GM20431 (cell line): Measurements from ENCODE around the gene PRB3.

ENCODE experiments used
- in situ Hi-C: fragments of 300-500 bp; cut with MseI, MboI; formaldehyde crosslinking; loops from one replicate; pipeline ENCODE4 v1.15.0; 2020; ENCODE audit warnings: low sequenced_read_pairs; ENCODE audit not compliant: unreplicated experiment

The PRB3 gene

DNA sequence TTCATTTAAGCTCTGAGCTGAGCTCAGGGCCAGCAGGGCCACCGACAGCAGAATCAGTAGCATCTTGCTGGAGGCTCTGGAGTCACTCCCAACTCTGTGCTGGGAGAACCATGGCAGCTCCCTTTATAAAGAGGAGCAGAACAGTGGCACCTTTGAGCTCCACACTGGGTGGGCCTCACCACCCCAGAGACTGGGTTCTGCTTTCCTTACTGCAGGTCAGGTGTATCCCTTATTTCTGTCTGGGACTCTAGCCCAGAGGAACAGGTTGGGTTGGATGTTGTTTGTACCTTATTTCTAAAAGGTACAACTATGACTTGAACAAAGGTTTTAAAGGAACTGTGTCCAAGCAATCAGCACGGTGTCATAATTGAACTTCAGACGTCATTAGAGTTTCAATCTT is at the start of gene PRB3:
Gene PRB3, minus strand, starts transcription at position 101 of the 400 bp plus-strand sequence. Its CDS starts 38 bp downstream, at position 63.
- in situ Hi-C loops: no loop called here

DNA sequence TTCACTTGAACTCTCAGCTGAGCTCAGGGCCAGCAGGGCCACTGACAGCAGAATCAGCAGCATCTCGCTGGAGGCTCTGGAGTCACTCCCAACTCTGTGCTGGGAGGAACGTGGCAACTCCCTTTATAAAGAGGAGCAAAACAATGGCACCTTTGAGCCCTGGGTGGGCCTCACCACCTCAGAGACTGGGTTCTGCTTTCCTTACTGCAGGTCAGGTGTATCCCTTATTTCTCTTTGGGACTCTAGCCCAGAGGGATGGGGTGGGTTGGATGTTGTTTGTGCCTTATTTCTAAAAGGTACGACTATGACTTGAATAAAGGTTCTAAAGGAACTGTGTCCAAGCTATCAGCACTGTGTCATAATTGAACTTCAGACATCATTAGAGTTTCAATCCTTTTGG is 40.8 kb upstream of the PRB3 start, which contains the start of gene PRB4:
Gene PRB4, minus strand, starts transcription at position 101 of the 400 bp plus-strand sequence. Its CDS starts 38 bp downstream, at position 63.
- in situ Hi-C loops: no loop called here

DNA sequence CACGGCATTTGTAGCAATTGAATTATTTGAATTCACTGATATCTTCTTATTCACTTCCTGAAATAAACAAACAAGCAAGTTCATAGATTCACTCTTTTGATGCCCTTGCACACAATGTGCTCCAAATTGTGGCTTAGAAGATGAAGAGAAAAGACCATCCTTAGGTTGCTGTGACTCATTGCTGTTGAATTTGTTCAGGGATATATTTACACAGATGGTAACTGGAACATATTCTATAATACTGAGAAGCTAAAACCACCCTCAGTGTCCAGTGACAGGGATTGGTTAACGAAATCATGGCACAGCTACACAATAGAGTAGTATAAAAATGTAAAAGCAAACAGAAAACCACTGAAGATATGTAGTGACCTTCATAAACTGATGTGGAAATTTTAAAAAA is 37.6 kb upstream of the PRB3 start:
- in situ Hi-C loops: no loop called here

DNA sequence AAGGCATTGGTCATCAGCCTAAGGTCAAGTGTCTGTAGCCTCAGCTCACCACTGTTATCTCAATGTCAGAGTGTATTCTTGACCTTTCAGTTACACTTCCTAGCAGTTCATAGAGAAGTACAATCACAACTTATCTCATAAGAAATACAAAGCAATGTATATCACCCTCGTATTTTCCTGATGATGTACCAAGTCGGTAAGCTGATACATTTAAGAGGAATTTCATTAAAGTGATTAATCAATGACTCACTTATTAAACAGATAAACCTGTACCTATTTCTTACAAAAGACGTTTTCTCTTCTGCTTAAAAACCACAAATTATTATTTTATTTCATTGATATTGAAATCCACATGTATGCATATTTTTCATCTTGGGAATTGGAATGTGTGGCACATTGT is 3.9 kb upstream of the PRB3 start:
- in situ Hi-C loops: no loop called here

DNA sequence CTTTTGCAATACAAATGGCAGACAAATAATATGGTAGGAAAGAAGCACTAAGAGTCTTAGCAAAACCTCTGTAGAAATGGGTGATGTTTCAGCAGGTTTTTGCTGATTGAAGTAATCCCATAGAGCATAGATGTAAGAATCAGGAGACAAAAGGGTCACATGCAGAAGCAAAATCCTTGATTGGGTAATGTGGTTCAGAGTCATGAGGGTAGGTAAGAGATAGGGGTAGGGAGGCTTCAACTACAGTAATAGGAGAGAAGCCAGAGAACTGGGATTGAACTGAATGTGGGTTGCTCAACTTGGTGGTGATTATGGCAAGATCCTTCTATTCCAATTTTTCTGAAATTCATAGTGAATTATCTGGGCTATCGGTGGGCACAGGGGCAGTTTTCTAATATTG is 5.0 kb downstream of the PRB3 start:
- in situ Hi-C loops: no loop called here

DNA sequence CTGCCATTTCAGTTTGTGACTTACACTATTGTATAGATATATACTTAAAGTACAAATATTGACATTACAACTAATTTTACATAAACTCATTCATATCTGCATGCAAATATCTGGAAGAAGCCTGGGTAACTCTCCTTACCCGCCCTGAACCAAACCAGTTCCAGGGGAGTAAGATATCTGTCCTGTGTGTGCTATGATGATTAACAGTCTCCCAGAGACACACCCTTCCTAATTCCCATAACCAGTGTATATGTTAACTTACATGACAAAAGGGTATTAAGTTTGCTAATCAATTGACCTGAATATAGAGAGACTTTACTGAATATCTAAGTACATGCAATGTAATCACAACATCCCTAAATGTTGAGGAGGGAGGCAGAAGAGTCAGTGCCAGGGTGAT is 23.0 kb downstream of the PRB3 start:
- in situ Hi-C loops: no loop called here

DNA sequence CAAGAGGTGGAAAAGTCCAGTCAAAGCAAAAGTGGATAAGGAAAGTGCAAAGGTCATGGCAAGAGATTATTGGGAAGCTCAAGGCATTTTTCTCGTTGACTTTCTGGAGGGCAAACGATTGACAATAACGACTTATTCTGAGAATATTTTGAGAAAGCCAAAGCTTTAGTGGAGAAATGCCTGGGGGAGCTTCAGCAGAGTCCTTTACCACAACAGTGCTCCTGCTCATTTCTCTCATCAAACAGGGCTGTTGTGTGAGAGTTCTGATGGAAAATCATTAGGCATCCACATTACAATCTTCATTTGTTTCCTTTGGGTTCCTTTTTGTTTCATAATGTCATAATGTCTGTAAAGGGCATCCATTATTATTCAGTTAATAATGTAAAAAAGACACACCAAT is 26.9 kb downstream of the PRB3 start:
- in situ Hi-C loops: no loop called here

DNA sequence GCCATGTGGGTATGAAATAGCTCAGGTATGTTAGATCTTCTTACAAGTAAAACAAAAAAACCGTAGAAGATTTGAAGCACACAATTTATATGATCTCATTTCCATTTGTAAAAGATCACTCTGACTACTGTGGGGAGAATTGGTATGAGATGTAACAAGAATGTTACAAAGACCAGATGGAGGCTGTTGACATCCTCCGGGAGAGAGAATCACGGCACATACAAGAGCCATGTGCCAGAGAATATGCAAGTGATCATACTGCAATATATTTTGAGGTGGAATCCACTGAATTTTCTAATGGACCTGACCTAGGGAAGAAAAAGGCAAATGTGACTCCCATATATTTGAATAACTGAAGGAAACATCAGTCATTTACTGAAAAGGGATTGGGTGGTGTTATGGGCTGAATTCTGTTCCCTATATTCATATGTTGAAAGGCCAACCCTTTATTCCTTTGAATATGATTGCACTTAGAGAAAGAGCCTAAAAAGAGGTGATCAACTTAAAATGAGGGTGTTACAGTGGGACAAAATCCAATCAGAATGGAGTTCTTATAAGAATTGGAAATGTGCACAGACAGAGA is 29.1 kb downstream of the PRB3 start:
- in situ Hi-C loops: no loop called here

DNA sequence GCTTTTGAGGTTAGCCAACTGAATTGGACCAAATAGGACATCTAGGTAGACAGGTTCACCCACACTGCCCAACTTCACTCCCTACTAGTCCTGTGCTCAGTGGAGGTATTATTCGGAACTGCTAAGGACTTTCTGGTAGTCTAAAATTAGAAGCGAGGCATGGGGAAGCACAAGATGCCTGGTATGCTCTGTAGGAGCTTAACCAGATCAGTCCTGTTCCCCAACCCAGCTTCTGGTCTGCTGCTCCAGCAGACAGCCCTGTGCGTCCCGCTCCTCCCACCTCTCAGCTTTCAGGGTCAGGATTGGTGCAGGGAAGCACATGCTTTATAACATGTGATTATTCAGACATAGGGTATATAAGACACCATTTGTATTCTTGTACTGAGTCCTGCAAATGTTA is 31.2 kb downstream of the PRB3 start:
- in situ Hi-C loops: no loop called here

DNA sequence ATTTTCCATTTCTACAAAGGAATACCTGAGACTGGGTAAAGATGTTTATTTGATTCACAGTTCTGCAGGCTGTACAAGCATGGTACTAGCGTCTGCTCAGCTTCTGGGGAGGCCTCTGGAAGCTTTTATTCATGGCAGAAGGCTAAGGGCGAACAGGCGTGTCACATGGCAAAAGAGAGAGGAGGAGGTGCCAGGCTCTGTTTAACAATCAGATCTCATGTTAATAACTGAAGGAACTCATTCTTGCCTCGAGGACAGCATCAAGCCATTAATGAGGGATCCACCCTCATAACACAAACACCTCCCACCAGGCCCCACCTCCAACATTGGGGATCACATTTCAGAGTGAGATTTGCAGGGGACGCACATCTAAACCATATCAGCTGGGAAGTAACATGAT is 36.0 kb downstream of the PRB3 start:
- in situ Hi-C loops: no loop called here

DNA sequence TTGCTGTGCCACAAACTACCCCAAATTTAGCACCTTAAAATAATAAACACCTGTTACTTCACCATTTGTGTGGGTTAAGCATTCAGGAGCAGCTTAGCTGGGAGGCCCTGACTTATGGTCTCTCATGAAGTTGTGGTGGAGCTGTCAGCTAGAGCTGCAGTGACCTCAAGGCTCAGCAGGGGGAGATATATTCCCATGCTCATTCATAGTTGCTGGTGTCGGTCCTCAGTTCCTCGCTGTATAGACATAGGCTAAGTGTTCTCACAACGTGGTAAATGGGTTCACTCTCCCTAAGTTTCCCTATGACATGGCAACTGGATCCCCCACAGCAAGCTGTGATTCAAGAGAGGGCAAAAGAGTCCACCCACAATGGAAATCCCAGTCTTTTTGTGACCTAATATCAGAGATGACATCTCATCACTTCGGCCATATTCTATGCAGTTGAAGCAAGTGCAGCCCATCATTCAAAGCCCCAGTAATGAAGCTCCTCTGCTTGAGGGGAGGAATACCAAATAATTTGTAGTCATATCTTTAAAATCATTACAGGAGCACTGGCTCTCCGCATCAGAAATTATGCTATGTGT is 41.1 kb downstream of the PRB3 start:
- in situ Hi-C loops: loop anchor here (10.0 kb wide), 1 partner anchor 256 kb away; no protein-coding TSS in a partner anchor

DNA sequence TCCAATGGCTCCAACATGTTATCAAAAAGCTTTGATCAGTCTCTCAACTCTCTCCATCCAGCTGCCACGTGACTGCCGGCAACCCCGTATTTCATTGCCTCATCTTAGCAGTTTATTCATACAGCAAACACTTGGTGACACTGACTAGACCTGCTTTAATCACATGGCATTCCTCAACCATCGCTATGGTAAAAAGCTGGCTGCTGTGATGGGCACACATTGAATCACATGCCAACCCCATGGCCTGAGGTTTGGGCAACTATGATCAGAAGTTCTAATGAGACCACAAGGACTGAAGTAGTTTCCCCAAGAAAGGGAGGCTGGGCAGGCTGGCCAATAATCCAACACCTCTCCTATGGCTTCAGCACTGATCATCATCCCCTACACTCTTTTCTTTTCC is 42.1 kb downstream of the PRB3 start:
- in situ Hi-C loops: loop anchor here (10.0 kb wide), 1 partner anchor 257 kb away; no protein-coding TSS in a partner anchor
